ENCODE results near the gene ABCA2. TPM values are rescaled to one million over a fixed set of nuclear protein-coding genes. Genes with fewer than 3 reads are reported as not detected.
A peak's percentile ranks its signal among the peaks of the same experiment; 100 is the strongest.

ABCA2 gene
- total and polyA plus RNA-seq, 4 donors, result 2.9 to 15.2 (median 12.3) TPM

- peak overlapping the region in 1 of 3 donors; percentile 33 for H3K4me3 ChIP-seq (ENCODE audit: low read depth in 1 of 3, low read length in 3 of 3)
- H3K4me1 ChIP-seq (ENCODE audit: control insufficient read depth in 4 of 4, insufficient read depth in 4 of 4, low read length in 3 of 4), result peaks cover 4 to 12% (median 5%) of the 10 kb centered on the region in 4 donors
- no peaks in the 10 kb centered on the region for H3K9me3 ChIP-seq (ENCODE audit: control insufficient read depth in 4 of 4, low read length in 3 of 4)
- TF ChIP-seq YY1 (IDR thresholded peaks at IDR 0.05), result no peak
- 31% methylated on average over 6 of the region's 6 CpGs for WGBS
- DNase-seq (ENCODE audit: low spot score), result no peak
- no peak overlapping the region for H3K27ac ChIP-seq (ENCODE audit: low read depth in 1 of 2, low read length in 2 of 2)
- peaks cover 0 to 9% (median 1%) of the 10 kb centered on the region in 4 donors for H3K27me3 ChIP-seq (ENCODE audit: control insufficient read depth in 4 of 4, insufficient read depth in 4 of 4, low read length in 3 of 4)
- no peak overlapping the region for H3K9ac ChIP-seq (ENCODE audit: low read depth in 1 of 2, low read length in 2 of 2)
- no peaks in the 10 kb centered on the region for H3K36me3 ChIP-seq (ENCODE audit: control insufficient read depth in 4 of 4, insufficient read depth in 3 of 4, low read depth in 1 of 4, low read length in 3 of 4)
Measured at GRCh38 chr9:137070906-137071275, 42.9 kb upstream of the ABCA2 start.

GRCh38 chr9:137070201-137070905 is 42.3 kb upstream of the ABCA2 start, which contains the start of gene SAPCD2:
Gene SAPCD2, minus strand, starts transcription at chr9:137070557. Its CDS starts 97 bp downstream, at chr9:137070460.
- peaks cover 0 to 13% (median 1%) of the 10 kb centered on the region in 4 donors for H3K27me3 ChIP-seq (ENCODE audit: control insufficient read depth in 4 of 4, insufficient read depth in 4 of 4, low read length in 3 of 4)
- no peak within 1 kb of the TSS for H3K27ac ChIP-seq (ENCODE audit: low read depth in 1 of 2, low read length in 2 of 2)
- no peaks in the 10 kb centered on the region for H3K36me3 ChIP-seq (ENCODE audit: control insufficient read depth in 4 of 4, insufficient read depth in 3 of 4, low read depth in 1 of 4, low read length in 3 of 4)
- 3% methylated on average over 74 of the region's 74 CpGs for WGBS
- no peaks in the 10 kb centered on the region for H3K9me3 ChIP-seq (ENCODE audit: control insufficient read depth in 4 of 4, low read length in 3 of 4)
- peak within 1 kb of the TSS in 1 of 3 donors; percentile 46 for H3K4me3 ChIP-seq (ENCODE audit: low read depth in 1 of 3, low read length in 3 of 3)
- peaks cover 4 to 12% (median 5%) of the 10 kb centered on the region in 4 donors for H3K4me1 ChIP-seq (ENCODE audit: control insufficient read depth in 4 of 4, insufficient read depth in 4 of 4, low read length in 3 of 4)
- no peak within 1 kb of the TSS for H3K9ac ChIP-seq (ENCODE audit: low read depth in 1 of 2, low read length in 2 of 2)
- TF ChIP-seq SP1 (IDR thresholded peaks at IDR 0.05) (peak; percentile 23), FOXA2 (IDR thresholded peaks at IDR 0.05) (no peak)
- peak; percentile 75 for DNase-seq (ENCODE audit: low spot score)

GRCh38 chr9:137069508-137070091 is 41.6 kb upstream of the ABCA2 start:
- Histone ChIP-seq H3K4me3 (ENCODE audit: low read depth in 1 of 3, low read length in 3 of 3) (no peak overlapping the region), H3K9ac (ENCODE audit: low read depth in 1 of 2, low read length in 2 of 2) (no peak overlapping the region)
- DNase-seq (ENCODE audit: low spot score), result no peak

More at GRCh38 chr9:137069508-137070091, 41.6 kb upstream of the ABCA2 start:
- Histone ChIP-seq H3K9me3 (ENCODE audit: control insufficient read depth in 4 of 4, low read length in 3 of 4) (no peaks in the 10 kb centered on the region), H3K4me1 (ENCODE audit: control insufficient read depth in 4 of 4, insufficient read depth in 4 of 4, low read length in 3 of 4) (peaks cover 4 to 12% (median 5%) of the 10 kb centered on the region in 4 donors), H3K36me3 (ENCODE audit: control insufficient read depth in 4 of 4, insufficient read depth in 3 of 4, low read depth in 1 of 4, low read length in 3 of 4) (no peaks in the 10 kb centered on the region), H3K27me3 (ENCODE audit: control insufficient read depth in 4 of 4, insufficient read depth in 4 of 4, low read length in 3 of 4) (peaks cover 0 to 13% (median 1%) of the 10 kb centered on the region in 4 donors), H3K27ac (ENCODE audit: low read depth in 1 of 2, low read length in 2 of 2) (no peak overlapping the region)
- WGBS, result 6% methylated on average over 52 of the region's 52 CpGs
- no peak for TF ChIP-seq REST (IDR thresholded peaks at IDR 0.05)
- no peak for TF ChIP-seq MAX (IDR thresholded peaks at IDR 0.05)
- TF ChIP-seq YY1 (IDR thresholded peaks at IDR 0.05), result no peak
- no peak for TF ChIP-seq SP1 (IDR thresholded peaks at IDR 0.05)
- no peak for TF ChIP-seq CTCF (IDR thresholded peaks at IDR 0.05; ENCODE audit: low read depth, low read length, missing input control)
- no peak for TF ChIP-seq NR2F2 (IDR thresholded peaks at IDR 0.05)
- no peak for TF ChIP-seq HNF4G (IDR thresholded peaks at IDR 0.05)
- TF ChIP-seq HNF4A (conservative IDR thresholded peaks at IDR 0.05), result no peak
- no peak for TF ChIP-seq FOXA1 (IDR thresholded peaks at IDR 0.05)
- TF ChIP-seq TAF1 (conservative IDR thresholded peaks at IDR 0.05), result no peak
- no peak for TF ChIP-seq GABPA (IDR thresholded peaks at IDR 0.05 in 1 of 2, conservative IDR thresholded peaks at IDR 0.05 in 1 of 2)
- TF ChIP-seq FOXA2 (IDR thresholded peaks at IDR 0.05), result no peak
- no peak for TF ChIP-seq RAD21 (IDR thresholded peaks at IDR 0.05)
- TF ChIP-seq RXRA (IDR thresholded peaks at IDR 0.05), result no peak
- no peak for TF ChIP-seq ZBTB33 (IDR thresholded peaks at IDR 0.05)

All from liver (tissue), 9 donors.